Activated CD4-positive, alpha-beta T cell treated with anti-CD3 and anti-CD28 coated beads, Interleukin-2, amount 10 ng/mL, durations not matched to agents 24 days and 14 days (primary cell): ENCODE results near the gene PARD3. TPM values are rescaled to one million over a fixed set of nuclear protein-coding genes. Genes with fewer than 3 reads are reported as not detected.

Experiments
- DNase-seq: peaks from one replicate; pipeline ENCODE4 v3.0.0; 2022
- H3K27ac Mint-ChIP-seq: one replicate; pipeline ENCODE4 v1.8.0; 2022; ENCODE audit warnings: mild to moderate bottlenecking, mixed read lengths
- H3K27me3 Mint-ChIP-seq: one replicate; pipeline ENCODE4 v1.8.0; 2022; ENCODE audit warnings: mixed read lengths
- H3K36me3 Mint-ChIP-seq: one replicate; pipeline ENCODE4 v1.8.0; 2022; ENCODE audit warnings: low read depth, mild to moderate bottlenecking, mixed read lengths
- H3K4me1 Mint-ChIP-seq: one replicate; pipeline ENCODE4 v1.8.0; 2021; ENCODE audit warnings: mixed read lengths
- H3K4me3 Mint-ChIP-seq: one replicate; pipeline ENCODE4 v1.8.0; 2022; ENCODE audit warnings: mild to moderate bottlenecking, moderate library complexity, mixed read lengths
- H3K9me3 Mint-ChIP-seq: one replicate; pipeline ENCODE4 v1.8.0; 2021; ENCODE audit warnings: mixed read lengths
- intact Hi-C: fragments of 100-400 bp; cut with micrococcal nuclease; formaldehyde crosslinking; loops from one replicate; pipeline ENCODE4 v1.15.1; 2023
- total RNA-seq: library from RNA; stranded (reverse); gene quantifications from 2 replicates; pipeline ENCODE4 v1.2.3, GENCODE V29; 2022

Gene PARD3
- total RNA-seq, 1 donor from 2014 or later = 2.9 TPM

- Mint-ChIP-seq H3K4me1 (no peaks in the 10 kb centered on the region), H3K36me3 (no peaks in the 10 kb centered on the region), H3K27me3 (peaks cover 3% of the 10 kb centered on the region), H3K4me3 (no peak overlapping the region), H3K27ac (no peak overlapping the region), H3K9me3 (no peaks in the 10 kb centered on the region)
- DNase-seq = no peak
- intact Hi-C loops = no loop called here
Observed at GRCh38 chr10:34548466-34548865, 266.6 kb downstream of the PARD3 start.

DNA sequence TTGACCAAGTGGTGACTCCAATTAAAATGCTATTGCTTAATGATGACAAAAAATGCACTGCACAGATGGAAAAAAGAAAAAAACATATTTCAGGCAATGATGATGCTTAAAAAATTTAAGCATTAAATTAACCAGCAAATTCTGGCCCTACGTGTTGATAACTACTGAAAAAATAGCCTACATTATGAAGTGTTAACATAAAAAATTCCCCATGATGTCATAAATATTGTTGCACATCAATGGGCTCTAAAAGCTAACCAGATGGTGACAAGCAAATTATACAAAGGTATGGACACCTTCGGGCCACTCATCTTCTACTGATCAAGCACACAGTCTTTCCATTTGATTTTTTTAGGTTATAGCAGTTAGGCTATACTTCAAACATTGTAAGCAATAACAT, 267.4 kb downstream of the PARD3 start:
- no peaks in the 10 kb centered on the region for H3K4me1 Mint-ChIP-seq
- no peaks in the 10 kb centered on the region for H3K36me3 Mint-ChIP-seq
- H3K27ac Mint-ChIP-seq = no peak overlapping the region
- no peak for DNase-seq
- intact Hi-C loops = no loop called here
- H3K4me3 Mint-ChIP-seq = no peak overlapping the region
- H3K9me3 Mint-ChIP-seq = no peaks in the 10 kb centered on the region
- H3K27me3 Mint-ChIP-seq = peaks cover 3% of the 10 kb centered on the region

DNA sequence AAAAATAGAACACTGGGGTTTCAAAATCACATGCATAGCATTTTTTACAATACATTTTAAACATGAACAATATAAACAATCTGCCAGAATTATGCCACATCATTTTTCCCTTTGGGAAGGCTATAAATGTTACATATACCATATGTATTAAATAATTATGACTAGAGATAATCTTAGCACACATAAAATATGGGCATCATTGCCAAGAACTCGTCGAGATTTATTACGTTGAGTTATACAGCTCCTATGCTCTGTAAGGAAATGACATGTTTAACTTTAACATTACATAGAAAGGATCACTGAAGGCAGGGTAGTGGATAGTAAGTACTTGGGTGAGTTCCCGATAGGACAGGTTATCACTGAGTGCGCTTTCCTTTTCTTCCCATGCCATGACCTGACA, 267.8 kb downstream of the PARD3 start:
- H3K9me3 Mint-ChIP-seq = no peaks in the 10 kb centered on the region
- intact Hi-C loops = no loop called here
- H3K4me3 Mint-ChIP-seq = no peak overlapping the region
- no peaks in the 10 kb centered on the region for H3K36me3 Mint-ChIP-seq
- peaks cover 3% of the 10 kb centered on the region for H3K27me3 Mint-ChIP-seq
- H3K4me1 Mint-ChIP-seq = no peaks in the 10 kb centered on the region
- H3K27ac Mint-ChIP-seq = no peak overlapping the region
- DNase-seq = no peak

- H3K4me1 Mint-ChIP-seq = no peaks in the 10 kb centered on the region
- no peak for DNase-seq
- no peaks in the 10 kb centered on the region for H3K9me3 Mint-ChIP-seq
- H3K27ac Mint-ChIP-seq = no peak overlapping the region
- H3K36me3 Mint-ChIP-seq = no peaks in the 10 kb centered on the region
- intact Hi-C loops = no loop called here
- H3K4me3 Mint-ChIP-seq = no peak overlapping the region
- H3K27me3 Mint-ChIP-seq = peaks cover 1% of the 10 kb centered on the region
Observed at GRCh38 chr10:34544400-34544799, 270.7 kb downstream of the PARD3 start.

- no peaks in the 10 kb centered on the region for H3K4me1 Mint-ChIP-seq
Observed at GRCh38 chr10:34543716-34544115, 271.4 kb downstream of the PARD3 start.

GRCh38 chr10:34540492-34540891, 274.6 kb downstream of the PARD3 start:
- no peak overlapping the region for H3K4me3 Mint-ChIP-seq
- intact Hi-C loops = no loop called here
- no peaks in the 10 kb centered on the region for H3K27me3 Mint-ChIP-seq
- no peak for DNase-seq
- no peak overlapping the region for H3K27ac Mint-ChIP-seq
- no peaks in the 10 kb centered on the region for H3K9me3 Mint-ChIP-seq
- no peaks in the 10 kb centered on the region for H3K36me3 Mint-ChIP-seq
- H3K4me1 Mint-ChIP-seq = peaks cover 13% of the 10 kb centered on the region

More at GRCh38 chr10:34543716-34544115, 271.4 kb downstream of the PARD3 start:
- Mint-ChIP-seq H3K9me3 (no peaks in the 10 kb centered on the region), H3K27me3 (peaks cover 1% of the 10 kb centered on the region), H3K4me3 (no peak overlapping the region), H3K36me3 (no peaks in the 10 kb centered on the region), H3K27ac (no peak overlapping the region)
- no peak for DNase-seq
- intact Hi-C loops = no loop called here

DNA sequence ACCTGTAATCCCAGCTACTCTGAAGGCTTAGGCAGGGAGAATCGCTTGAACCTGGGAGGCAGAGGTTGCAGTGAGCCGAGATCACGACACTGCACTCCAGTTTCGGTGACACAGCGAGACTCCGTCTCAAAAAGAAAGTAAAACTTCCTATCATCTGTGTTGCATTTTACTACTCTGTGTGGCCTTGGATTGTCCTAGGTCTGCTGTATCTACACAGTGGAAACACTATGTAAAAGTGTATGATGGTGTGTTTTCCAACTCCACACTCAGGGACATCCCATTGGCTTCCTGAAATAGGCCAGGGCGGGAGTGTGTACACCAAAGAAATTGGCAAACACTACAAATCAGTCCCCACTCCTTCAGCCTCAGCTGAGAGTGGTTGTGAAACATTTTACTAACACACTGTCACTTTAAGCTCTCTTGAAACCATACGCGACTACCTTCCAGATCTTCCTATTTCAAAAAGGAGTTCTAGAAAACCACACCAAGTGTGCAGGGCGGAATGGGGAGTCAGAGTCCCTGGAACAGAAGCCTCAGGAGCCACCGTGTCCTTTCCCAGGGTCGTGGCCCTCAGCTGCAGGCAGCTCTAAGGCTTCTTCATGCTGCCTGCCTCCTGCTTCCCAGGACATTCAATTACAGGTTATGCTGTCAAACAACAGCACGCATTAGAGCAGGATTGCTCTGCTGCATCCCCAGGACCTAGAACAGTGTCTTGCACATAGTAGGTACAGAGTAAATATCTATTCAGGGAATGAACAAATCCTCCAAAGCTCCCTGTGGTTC, 275.4 kb downstream of the PARD3 start:
- Mint-ChIP-seq H3K27ac (no peak overlapping the region), H3K27me3 (no peaks in the 10 kb centered on the region), H3K4me1 (peaks cover 13% of the 10 kb centered on the region), H3K36me3 (no peaks in the 10 kb centered on the region), H3K9me3 (no peaks in the 10 kb centered on the region), H3K4me3 (no peak overlapping the region)
- DNase-seq = no peak
- intact Hi-C loops = no loop called here

- Mint-ChIP-seq H3K4me3 (no peak overlapping the region), H3K27me3 (no peaks in the 10 kb centered on the region), H3K27ac (no peak overlapping the region), H3K36me3 (no peaks in the 10 kb centered on the region), H3K9me3 (no peaks in the 10 kb centered on the region), H3K4me1 (peaks cover 13% of the 10 kb centered on the region)
- DNase-seq = no peak
- intact Hi-C loops = no loop called here
Observed at GRCh38 chr10:34538281-34538829, 276.7 kb downstream of the PARD3 start.

- no peaks in the 10 kb centered on the region for H3K27me3 Mint-ChIP-seq
- no peak overlapping the region for H3K27ac Mint-ChIP-seq
- peaks cover 13% of the 10 kb centered on the region for H3K4me1 Mint-ChIP-seq
- H3K36me3 Mint-ChIP-seq = no peaks in the 10 kb centered on the region
- H3K9me3 Mint-ChIP-seq = no peaks in the 10 kb centered on the region
- H3K4me3 Mint-ChIP-seq = no peak overlapping the region
- no peak for DNase-seq
- intact Hi-C loops = no loop called here
Observed at GRCh38 chr10:34537629-34538231, 277.4 kb downstream of the PARD3 start.

GRCh38 chr10:34535872-34536271, 279.2 kb downstream of the PARD3 start:
- no peaks in the 10 kb centered on the region for H3K27me3 Mint-ChIP-seq
- no peak overlapping the region for H3K27ac Mint-ChIP-seq
- intact Hi-C loops = no loop called here
- H3K36me3 Mint-ChIP-seq = no peaks in the 10 kb centered on the region
- no peaks in the 10 kb centered on the region for H3K9me3 Mint-ChIP-seq
- DNase-seq = no peak
- H3K4me1 Mint-ChIP-seq = peaks cover 13% of the 10 kb centered on the region
- H3K4me3 Mint-ChIP-seq = no peak overlapping the region

GRCh38 chr10:34530778-34531177, 284.3 kb downstream of the PARD3 start:
- H3K36me3 Mint-ChIP-seq = no peaks in the 10 kb centered on the region
- no peaks in the 10 kb centered on the region for H3K4me1 Mint-ChIP-seq
- H3K4me3 Mint-ChIP-seq = no peak overlapping the region
- no peak overlapping the region for H3K27ac Mint-ChIP-seq
- H3K9me3 Mint-ChIP-seq = no peaks in the 10 kb centered on the region
- DNase-seq = no peak
- intact Hi-C loops = no loop called here
- peaks cover 4% of the 10 kb centered on the region for H3K27me3 Mint-ChIP-seq

DNA sequence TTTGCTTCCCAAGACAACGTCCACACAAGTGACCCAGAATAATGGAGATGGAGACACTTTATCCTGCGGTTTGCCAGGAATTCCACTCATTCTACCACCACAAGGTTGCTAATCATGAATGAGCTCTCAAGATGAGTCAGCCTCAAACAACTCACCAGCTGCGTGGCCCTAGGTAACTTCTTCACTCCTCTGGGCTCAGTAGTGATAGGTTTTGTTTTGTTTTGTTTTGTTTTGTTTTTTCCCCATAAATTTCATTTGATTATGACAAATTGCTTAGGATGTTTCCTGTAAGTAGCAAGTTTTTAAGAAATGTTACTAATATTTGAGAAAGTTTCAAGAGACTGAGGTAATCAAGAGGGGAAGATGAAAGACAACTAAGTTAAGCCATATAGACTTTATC, 286.8 kb downstream of the PARD3 start:
- H3K27ac Mint-ChIP-seq = no peak overlapping the region
- H3K27me3 Mint-ChIP-seq = peaks cover 5% of the 10 kb centered on the region
- no peaks in the 10 kb centered on the region for H3K9me3 Mint-ChIP-seq
- intact Hi-C loops = no loop called here
- no peaks in the 10 kb centered on the region for H3K36me3 Mint-ChIP-seq
- no peaks in the 10 kb centered on the region for H3K4me1 Mint-ChIP-seq
- no peak overlapping the region for H3K4me3 Mint-ChIP-seq
- no peak for DNase-seq

DNA sequence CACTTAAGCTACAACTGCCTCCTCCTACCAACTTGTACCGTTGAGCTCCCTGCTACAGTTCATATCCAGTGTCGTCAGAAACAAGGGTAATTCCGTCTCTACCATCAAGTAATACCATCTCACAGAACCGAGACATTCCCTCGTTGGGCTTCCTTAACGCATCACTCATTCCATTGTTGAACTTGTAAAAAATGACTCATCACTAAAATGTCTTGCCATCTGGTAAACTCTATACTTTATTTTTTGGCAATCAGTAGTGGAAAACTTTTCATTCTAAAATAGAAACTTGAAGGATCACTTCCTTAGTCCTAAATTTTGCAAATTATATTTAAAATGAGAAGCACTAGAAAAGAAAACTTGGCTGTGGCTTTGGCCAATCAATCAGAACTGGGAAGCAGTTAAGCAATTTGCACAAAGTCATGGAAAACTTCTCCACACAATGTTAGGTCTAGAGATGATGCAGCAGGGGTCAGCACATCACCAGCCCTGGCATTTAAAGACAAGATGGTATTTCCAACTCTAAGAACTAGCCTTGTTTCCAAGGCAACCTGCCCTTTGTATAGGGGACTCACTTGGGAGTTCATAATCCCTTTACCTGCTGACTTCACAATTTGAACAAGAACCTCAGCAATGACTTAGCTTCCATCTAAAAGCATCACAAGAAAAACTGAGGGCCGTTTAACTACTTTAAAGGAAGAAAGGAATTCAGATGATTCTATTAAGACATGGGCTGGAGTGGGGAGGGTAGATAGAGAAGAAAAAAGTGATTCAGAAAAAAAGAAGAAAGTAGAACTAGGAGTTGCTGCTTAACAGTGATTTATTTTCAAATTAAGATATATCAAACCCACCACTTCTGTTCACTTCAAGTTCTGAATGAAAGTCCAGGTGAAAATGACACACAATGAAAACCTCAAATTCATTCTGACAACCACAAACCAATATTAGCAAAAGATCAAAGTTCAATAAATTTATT, 288.1 kb downstream of the PARD3 start:
- Mint-ChIP-seq H3K4me3 (no peak overlapping the region), H3K36me3 (no peaks in the 10 kb centered on the region), H3K27me3 (peaks cover 6% of the 10 kb centered on the region), H3K27ac (no peak overlapping the region), H3K9me3 (no peaks in the 10 kb centered on the region), H3K4me1 (no peaks in the 10 kb centered on the region)
- intact Hi-C loops = no loop called here
- no peak for DNase-seq

- H3K27me3 Mint-ChIP-seq = peaks cover 7% of the 10 kb centered on the region
Observed at GRCh38 chr10:34526186-34526585, 288.9 kb downstream of the PARD3 start.

More at GRCh38 chr10:34526186-34526585, 288.9 kb downstream of the PARD3 start:
- no peaks in the 10 kb centered on the region for H3K4me1 Mint-ChIP-seq
- no peak for DNase-seq
- no peak overlapping the region for H3K27ac Mint-ChIP-seq
- H3K4me3 Mint-ChIP-seq = no peak overlapping the region
- H3K36me3 Mint-ChIP-seq = no peaks in the 10 kb centered on the region
- intact Hi-C loops = no loop called here
- H3K9me3 Mint-ChIP-seq = no peaks in the 10 kb centered on the region
